ENCODE measurements around the gene KCNK4. TPM values are rescaled to one million over a fixed set of nuclear protein-coding genes. Genes with fewer than 3 reads are reported as not detected.
"Not testable (repeated sequence)": the region's sequence is repeated elsewhere in the genome, so short reads cannot be mapped to it uniquely, and the experiment has no call there.

Gene KCNK4
- total RNA-seq, 1 donor from 2014 or later, result 0.22 TPM

DNA sequence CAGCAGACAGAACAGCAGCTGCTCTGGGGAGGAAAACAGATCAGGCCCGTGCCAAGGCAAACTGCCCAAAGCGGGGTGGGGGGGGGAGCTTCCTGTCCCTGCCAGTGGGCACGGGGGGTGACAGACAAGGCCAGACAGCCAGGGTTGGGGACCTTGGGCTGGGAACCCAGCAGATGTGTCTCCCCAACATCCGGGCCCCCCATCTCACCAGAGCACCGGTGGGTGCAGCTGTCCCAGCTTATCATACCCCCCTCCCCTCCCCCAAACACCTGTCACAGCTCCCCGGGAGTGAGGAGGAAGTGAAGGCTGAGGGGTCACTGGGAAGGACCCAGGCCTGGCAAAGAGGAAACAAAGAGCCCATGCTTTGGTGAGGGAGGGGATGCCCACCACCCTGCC lies 45.7 kb upstream of the KCNK4 start:
- H3K36me3 Mint-ChIP-seq (ENCODE audit: low read depth), result peaks cover 4% of the 10 kb centered on the region
- TF ChIP-seq, protein P1, sequence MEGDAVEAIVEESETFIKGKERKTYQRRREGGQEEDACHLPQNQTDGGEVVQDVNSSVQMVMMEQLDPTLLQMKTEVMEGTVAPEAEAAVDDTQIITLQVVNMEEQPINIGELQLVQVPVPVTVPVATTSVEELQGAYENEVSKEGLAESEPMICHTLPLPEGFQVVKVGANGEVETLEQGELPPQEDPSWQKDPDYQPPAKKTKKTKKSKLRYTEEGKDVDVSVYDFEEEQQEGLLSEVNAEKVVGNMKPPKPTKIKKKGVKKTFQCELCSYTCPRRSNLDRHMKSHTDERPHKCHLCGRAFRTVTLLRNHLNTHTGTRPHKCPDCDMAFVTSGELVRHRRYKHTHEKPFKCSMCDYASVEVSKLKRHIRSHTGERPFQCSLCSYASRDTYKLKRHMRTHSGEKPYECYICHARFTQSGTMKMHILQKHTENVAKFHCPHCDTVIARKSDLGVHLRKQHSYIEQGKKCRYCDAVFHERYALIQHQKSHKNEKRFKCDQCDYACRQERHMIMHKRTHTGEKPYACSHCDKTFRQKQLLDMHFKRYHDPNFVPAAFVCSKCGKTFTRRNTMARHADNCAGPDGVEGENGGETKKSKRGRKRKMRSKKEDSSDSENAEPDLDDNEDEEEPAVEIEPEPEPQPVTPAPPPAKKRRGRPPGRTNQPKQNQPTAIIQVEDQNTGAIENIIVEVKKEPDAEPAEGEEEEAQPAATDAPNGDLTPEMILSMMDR (IDR thresholded peaks at IDR 0.05), result no peak
- H3K4me1 Mint-ChIP-seq (ENCODE audit: low read depth), result peaks cover 36% of the 10 kb centered on the region
- peak overlapping the region; percentile 89 for H3K4me3 Mint-ChIP-seq (ENCODE audit: unreplicated experiment)
- H3K27me3 Mint-ChIP-seq (ENCODE audit: low read depth), result no peaks in the 10 kb centered on the region
- DNase-seq (ENCODE audit: low spot score), result no peak
- peak overlapping the region; percentile 97 for H3K27ac Mint-ChIP-seq (ENCODE audit: unreplicated experiment)
- H3K9me3 Mint-ChIP-seq (ENCODE audit: low read depth), result no peaks in the 10 kb centered on the region

DNA sequence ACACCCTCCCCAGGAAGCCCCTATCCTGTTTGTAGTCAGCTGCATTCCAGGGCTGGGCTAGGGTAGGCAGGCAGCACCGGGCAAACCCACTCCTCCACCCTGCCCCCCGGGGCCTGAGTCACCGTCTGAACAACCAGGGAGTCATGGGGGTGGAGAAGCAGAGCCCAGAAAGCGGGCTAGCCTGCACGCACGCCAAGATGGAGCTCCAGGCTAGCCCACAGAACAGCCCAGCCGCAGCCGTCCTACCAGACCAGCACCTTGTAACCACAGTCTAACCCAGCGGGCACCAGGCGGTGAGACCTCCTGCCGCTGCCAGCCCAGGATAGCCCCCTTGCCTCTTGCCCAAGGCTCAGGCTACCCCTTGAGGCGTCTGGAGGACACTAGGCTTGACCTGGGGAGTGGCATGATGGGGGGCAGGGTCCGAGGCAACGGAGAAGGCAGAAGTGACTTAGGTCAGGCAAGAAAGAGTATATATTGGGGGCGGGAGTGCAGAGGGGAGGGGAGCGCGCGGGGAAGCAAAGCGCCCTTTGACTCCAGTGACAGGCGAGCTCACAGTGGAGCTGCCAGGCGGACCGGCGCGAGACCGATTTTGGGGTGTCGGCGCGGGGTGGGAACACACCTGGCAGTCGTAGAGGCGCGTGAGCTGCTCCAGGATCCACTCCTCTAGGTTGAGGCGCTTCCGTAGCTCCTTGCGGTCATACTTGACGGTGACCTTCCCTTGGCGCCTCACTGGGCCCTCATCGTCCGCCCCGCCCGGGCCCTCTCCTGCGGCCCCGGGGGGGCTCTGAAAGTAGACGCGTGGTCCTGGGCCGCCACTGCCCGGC lies 45.1 kb upstream of the KCNK4 start:
- Mint-ChIP-seq H3K27me3 (ENCODE audit: low read depth) (no peaks in the 10 kb centered on the region), H3K4me3 (ENCODE audit: unreplicated experiment) (peak overlapping the region; percentile 89), H3K9me3 (ENCODE audit: low read depth) (no peaks in the 10 kb centered on the region), H3K36me3 (ENCODE audit: low read depth) (peaks cover 4% of the 10 kb centered on the region), H3K27ac (ENCODE audit: unreplicated experiment) (peak overlapping the region; percentile 97), H3K4me1 (ENCODE audit: low read depth) (peaks cover 37% of the 10 kb centered on the region)
- TF ChIP-seq, protein P1 (IDR thresholded peaks at IDR 0.05), result peak; percentile 9
- no peak for DNase-seq (ENCODE audit: low spot score)

DNA sequence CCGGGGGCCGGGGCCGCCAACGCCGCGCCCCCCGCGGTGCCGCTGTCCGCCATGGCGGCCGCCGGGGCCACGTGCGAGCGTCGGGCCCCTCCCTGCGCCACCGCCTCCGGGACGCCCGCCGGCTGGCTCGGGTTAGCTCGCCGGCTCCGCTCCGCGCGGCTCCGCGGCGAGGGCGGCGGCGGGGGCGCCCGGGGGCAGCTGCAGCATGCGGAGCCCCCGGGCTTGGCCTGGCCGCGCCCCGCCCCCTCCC lies 44.6 kb upstream of the KCNK4 start:
- not testable (repeated sequence) for H3K27me3 Mint-ChIP-seq (ENCODE audit: low read depth); H3K36me3 Mint-ChIP-seq (ENCODE audit: low read depth); H3K27ac Mint-ChIP-seq (ENCODE audit: unreplicated experiment); H3K9me3 Mint-ChIP-seq (ENCODE audit: low read depth); DNase-seq (ENCODE audit: low spot score)
- Mint-ChIP-seq H3K4me1 (ENCODE audit: low read depth) (peaks cover 37% of the 10 kb centered on the region), H3K4me3 (ENCODE audit: unreplicated experiment) (peak overlapping the region; percentile 84)

DNA sequence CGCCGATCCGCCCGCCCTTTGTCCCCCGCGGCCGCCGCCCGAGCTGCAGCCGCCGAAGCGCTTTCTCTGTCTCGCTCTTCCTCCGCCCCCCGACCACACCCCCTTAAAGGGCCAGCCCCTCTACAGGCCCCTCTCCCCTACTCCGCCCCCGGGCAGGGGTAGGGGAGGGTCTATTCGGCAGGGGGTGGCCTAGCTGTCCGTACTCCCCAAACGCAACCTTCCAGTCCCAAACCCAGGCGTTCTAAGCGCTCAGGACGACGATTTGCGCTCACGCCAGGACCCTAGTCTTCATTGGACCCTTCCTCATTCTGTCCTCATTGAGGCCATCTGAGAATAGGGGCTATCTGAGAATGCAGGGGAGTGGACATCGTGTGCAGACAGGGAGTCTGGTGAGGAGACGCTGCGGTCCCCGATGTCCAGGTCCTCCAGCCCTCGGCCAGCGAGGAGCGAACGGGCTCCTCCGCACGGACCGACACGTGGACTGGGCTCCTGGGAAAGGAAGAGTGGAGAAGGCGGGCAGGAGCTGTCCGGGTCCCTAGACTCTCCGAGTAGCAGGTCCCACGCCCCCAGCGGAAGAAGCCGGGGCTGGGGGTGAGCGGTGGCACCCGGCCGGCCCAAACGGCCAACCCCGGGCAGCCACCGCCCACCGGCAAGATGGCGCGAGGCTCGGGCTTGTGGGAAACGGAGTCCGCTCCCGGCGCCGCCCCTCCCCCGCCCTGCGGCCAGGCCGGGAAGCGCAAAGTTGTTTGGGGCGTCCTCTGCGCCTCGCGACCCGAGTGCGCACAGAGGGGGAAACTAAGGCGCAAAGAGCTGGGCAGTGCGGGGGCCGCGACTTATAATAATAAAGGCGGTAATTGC lies 44.0 kb upstream of the KCNK4 start, which contains the start of gene PPP1R14B:
Gene PPP1R14B, minus strand, starts transcription at position 73 of the 858 bp plus-strand sequence. CDS start 270 bp downstream, outside the sequence.
- Mint-ChIP-seq H3K9me3 (ENCODE audit: low read depth) (no peaks in the 10 kb centered on the region), H3K27me3 (ENCODE audit: low read depth) (no peaks in the 10 kb centered on the region), H3K4me1 (ENCODE audit: low read depth) (peaks cover 38% of the 10 kb centered on the region), H3K36me3 (ENCODE audit: low read depth) (peaks cover 4% of the 10 kb centered on the region), H3K4me3 (ENCODE audit: unreplicated experiment) (peak within 1 kb of the TSS; percentile 89), H3K27ac (ENCODE audit: unreplicated experiment) (peak within 1 kb of the TSS; percentile 97)
- TF ChIP-seq, protein P1 (IDR thresholded peaks at IDR 0.05), result peak; percentile 36
- no peak for DNase-seq (ENCODE audit: low spot score)

DNA sequence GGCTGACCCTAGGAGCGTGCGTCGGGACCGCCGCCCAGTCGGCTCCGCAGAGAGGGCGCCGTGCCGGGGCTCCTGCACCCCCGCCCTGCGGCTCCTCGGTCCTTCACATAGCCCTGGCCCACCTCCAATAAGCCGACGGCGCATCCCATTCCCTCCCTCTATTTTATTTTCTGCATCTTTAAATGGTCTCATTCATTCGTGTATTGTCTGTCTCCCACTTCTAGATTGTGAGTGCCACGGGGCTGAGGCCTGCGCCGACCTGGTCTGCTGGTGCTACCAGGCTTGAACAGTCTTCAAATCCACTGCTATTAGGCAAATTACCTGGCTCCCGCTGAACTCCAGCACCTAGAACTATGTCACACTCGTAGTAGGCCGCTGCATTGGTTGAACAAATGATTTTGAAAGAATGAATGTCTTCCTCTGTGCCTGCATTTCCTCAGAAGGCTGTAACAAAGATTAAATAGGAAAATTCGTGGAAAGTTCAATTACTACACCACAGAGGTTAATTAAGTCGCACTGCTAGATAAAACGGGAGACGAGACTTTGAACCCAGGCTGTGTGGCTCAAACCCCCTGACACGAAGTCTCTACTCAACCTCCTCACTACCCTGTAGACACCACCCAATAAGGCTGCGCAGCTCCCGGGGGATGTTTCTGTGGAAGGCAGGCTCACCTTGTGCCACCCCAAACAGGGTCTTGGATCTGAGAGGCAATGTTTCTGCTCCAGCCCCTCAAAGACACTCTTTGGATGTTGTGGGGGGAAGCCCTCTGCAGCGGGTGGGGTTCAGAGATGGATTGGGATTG lies 43.2 kb upstream of the KCNK4 start:
- Mint-ChIP-seq H3K9me3 (ENCODE audit: low read depth) (no peaks in the 10 kb centered on the region), H3K4me1 (ENCODE audit: low read depth) (peaks cover 35% of the 10 kb centered on the region), H3K36me3 (ENCODE audit: low read depth) (peaks cover 4% of the 10 kb centered on the region), H3K4me3 (ENCODE audit: unreplicated experiment) (peak overlapping the region; percentile 84), H3K27me3 (ENCODE audit: low read depth) (no peaks in the 10 kb centered on the region), H3K27ac (ENCODE audit: unreplicated experiment) (peak overlapping the region; percentile 51)
- TF ChIP-seq, protein P1 (IDR thresholded peaks at IDR 0.05), result no peak
- DNase-seq (ENCODE audit: low spot score), result no peak

All from chondrocyte (in vitro differentiated cells).